Activated CD4-positive, alpha-beta T cell treated with anti-CD3 and anti-CD28 coated beads for 4 hours (primary cell): Measurements from ENCODE around the gene TRIM40.
"Not testable (repeated sequence)": the region's sequence is repeated elsewhere in the genome, so short reads cannot be mapped to it uniquely, and the experiment has no call there.

ENCODE experiments used
- DNase-seq, 2 donors: peaks; one replicate each; pipeline ENCODE4 v3.0.0-alpha.2; 2020

The TRIM40 gene

DNA sequence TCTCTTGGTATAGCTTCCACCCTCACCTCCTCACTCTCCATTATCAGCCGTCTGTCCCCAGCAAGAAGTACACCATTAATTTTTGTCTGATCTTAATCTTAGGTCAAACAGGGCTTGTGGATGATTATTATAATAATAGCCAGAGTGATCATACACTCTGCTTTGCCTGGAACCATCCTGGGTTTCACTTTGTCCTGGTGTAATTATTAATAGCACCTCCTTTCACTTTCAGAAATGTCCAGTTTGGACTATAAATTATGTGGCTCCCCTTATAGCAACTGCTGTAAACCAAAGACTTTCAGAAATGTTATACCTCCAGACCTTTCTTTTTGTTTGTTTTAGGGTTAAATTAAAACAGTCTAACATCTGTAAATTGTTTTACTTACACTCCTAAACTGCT lies 22.1 kb upstream of the TRIM40 start:
- no peak for DNase-seq

DNA sequence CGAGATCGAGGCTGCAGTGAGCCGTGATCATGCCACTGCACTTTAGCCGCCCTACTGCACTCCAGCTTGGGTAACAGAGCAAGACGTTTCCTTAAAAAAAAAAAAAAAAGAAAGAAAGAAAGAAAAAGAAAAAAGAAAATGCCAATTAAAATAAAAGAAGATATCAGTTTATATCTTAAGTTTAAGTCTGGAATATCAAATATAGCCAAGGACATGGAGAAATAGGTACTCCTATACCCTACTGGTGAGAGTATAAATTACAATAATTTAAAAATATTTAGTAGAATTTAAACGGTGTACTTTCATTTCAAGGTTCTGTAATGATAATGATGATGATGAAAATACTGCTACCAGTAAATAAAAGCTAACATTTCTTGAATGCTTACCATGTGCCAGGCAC lies 19.2 kb upstream of the TRIM40 start:
- no peak for DNase-seq

DNA sequence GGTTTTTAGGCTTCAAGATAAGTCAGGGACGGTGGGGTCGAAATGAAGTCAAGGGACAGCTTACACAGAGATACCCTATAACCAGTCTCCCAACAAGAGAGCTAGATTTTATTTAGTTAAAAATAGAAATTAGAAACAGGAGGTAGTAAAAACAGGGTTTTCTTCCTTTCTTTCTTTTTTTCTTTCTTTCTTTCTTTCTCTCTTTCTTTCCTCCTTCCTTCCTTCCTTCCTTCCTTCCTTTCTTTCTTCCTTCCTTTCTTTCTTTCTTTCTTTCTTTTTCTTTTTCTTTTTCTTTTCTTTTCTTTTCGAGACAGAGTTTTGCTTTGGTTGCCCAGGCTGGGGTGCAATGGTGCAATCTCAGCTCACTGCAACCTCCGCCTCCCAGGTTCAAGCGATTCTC lies 17.2 kb upstream of the TRIM40 start:
- DNase-seq: not testable (repeated sequence)

DNA sequence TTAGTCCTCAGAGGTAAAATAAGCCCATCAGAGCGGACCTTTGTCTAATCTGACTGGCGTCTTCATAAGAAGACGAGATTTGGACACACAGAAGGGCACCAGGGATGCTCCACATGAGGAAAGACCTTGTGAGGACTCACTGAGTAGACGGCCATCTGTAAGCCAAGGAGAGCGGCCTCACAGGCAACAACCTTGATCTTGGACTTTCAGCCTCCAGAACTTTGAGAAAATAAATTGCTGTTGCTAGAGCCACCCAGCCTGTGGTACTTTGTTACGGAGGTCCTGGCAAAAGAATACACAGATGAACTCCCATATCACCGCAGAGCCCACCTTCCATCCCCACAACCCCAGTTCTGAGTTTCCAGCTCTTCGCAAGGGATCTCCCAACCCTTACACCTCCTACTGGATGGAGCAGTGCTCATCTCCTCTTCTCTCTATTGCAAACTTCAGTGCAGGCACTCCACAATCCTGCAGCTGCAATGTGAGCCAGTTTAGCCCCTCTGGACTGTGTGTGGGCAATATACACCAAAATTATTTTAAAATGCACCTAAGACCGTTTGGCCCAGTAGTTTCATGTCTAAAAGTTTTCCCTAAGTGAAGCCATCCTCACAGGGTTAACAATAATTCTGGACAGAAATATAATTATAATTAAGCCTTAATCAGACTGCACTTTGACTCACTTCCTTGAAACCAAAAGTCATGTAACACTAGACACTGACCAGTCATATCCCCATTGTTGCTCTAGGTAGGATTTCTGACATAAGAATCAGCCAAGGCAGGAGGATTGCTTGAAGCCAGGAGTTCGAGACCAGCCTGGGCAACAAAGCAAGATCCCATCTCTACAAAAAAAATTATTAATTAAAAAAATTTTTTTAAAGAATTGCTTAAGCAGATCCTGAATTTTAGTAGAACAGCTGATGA lies 14.2 kb upstream of the TRIM40 start:
- no peak for DNase-seq

DNA sequence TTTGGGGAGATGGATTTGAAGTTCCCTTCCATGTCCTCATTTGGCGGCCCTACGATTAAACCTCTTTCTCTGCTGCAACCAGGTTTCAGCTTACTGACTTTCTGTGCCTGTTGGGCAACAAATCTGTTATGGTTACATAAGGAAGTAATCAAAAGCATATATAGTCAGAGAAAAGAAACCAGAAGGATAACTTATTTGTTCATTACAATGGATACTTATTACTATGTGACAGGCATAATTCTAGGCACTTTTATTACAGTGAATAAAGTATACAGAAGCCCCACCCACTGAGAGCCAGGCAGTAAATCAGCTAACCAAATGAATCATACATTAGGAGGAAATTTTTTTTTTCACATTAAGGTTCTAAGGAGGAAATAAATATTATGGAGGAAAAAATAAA lies 13.4 kb upstream of the TRIM40 start:
- DNase-seq: no peak

DNA sequence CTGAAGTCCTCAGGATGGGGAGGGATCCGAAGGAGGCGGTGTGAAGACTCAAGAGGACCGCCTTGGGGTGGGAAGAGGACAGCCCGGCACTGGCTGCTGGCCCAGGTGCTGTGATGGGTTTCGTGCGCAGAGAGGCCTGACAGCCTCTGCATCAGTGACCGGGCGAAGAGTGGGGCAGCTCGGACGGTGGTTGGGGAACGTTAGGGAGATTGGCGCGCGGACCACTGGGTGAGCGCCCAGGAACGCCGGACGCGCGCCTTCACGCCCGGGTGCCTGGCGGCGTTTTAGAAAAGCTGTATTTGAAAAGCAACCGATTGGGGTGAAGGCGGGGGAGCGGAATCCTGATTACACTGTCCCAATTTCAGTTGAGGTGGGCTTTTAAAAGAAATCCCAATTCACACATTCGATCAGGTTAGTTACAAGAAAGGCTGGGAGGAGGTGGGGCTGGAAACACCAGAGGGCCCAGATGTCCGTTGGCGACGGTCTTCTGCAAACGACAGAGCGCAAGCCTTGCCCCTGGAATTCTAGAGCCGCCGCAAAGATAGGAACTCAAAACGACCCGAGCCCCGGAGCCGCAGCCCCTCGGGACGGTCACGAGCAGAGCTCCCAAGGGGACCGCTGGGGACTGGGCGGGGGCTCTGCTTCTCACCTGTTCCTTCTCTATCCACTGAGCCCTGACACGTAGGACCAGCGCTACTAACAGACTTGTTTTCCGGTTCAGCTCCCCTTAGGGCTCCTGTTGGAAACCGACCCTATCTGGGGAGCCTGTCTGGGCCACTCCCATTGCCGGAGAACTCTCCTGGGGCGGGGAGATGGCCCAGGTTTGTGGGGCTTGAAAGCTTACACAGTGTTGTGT lies 8.5 kb upstream of the TRIM40 start:
- DNase-seq: no peak

DNA sequence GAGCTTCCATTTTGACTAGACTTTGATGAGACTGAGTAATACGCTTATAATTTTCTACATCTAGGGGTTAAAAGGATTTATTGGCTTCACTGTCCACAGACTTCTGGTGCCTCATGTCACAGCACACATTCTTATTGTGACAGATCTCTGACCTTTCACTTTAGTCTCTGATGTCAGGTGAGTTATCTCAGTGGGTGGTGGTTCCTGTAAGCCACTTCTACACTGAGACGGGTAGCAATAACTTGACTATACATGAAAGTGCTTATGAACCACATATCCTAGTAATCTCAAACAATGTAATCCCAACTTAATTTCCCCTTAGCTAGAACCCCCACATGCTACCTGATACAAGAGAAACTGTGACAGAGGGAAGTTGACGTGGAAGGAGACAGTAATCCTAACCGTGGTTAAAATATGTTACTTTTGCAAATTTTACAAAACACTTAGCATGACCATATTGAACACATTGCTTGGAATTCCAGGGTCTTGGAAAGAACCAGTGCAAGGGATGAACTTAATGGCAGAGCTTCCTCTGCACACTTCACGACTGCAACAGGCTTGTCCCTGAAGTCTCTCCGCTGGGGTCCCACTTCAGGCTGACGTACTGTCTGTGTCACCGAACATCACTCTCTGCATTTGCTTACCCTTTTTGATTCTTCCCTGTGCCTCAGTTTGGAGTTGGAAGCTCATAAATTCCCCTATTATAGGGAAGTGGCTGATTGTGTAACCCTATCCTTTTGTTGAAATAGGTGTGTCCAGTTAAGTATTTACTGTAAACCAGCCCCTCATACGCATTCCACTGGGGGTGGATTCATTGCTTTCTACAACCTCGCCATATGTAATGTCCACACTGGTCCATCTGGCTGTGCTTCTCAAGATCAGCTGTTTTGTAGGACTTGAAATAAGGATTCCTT lies 6.4 kb upstream of the TRIM40 start:
- no peak for DNase-seq

DNA sequence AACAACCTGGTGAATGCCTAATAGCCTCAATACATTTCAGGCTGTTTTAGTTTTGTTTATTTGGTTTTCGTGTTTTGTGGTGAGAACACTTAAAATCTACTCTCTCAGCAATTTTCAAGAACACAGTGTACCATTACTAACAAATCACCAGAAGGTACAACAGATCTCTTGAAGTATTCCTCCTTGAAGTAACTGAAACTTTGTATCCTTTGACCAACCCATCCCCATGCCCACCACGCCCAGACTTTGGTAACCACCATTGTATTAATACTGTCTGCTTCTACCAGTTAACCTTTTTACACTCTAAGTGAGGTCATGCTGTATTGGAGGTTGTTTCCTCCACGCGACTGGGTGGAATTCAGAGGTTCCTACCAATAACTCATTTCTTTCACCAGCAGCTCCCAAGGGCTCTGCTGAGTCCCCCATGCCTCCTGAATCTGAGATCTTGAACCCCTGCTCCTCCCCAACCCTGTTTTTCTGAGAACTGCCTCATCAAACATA lies 5.7 kb upstream of the TRIM40 start:
- DNase-seq: no peak

DNA sequence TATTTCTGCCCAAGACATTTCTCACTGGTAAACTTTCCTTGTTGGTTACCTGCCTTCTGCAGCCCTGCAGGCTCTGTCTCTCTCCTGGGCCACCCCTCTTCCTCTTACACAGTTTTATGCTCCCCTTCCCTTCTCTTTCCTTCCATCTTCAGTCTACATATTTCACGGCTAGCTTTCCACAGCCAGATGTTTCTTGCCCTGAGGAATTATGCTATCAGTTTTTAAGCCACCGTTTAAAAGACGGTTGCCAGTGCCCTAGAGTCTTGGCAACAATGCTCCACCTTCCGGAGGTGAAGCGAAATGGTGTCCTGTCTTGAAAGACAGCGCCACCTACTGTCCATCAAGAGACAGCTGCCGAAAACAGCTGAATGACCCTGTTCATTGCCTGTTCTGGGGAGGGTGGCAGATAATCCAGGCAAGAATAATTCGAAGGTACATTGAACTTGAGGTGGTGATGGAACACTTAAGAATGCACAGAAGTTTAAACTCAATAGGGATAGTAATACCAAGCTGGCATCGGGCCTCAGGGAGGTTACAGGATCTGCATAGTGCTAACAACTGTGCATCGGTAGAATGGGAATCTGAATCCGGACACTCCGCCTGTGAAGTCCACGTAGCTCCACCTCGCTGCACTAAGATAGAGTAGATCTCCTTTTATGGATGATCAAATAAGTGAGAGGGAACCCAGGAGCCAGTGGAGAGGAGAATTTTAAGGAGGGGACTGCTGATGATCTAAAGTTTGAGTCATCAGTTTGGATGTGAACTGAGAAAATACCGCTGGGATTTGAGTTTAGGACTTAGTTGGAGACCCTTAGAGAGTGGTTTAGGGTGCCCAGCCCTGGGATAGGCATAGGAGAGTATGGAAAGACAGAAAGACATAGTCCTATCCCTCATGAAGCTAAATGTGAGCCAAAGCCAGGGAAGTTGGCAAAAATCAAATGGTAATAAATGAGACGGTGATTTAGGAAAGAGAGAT lies 4.8 kb upstream of the TRIM40 start:
- DNase-seq: peak; percentile 71

DNA sequence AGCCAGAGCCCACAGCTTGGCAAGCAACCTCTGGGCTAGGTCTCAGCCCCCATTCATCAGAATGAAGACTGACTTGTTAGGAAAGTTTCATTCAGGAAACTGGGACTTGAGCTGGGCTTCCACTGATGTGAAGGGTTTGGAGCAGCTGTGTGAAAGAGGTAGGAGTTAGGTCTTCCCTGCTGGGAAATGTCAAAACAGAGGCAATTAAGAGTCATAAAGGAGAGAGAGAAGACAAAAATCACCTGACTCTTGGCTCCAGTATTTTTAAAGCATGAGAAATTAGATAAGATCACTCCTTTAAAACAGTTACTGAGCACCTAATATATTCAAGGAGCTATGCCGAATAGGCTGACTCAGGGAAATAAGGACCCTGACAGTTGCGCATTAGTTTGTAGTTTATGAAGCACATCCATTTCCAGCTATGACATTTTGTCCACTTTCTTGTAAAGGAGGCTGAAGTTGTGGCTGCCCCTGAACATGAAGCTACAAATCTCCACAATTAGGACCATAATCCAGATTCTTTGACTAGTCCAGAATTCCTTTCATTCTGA lies 3.9 kb upstream of the TRIM40 start:
- DNase-seq: no peak

DNA sequence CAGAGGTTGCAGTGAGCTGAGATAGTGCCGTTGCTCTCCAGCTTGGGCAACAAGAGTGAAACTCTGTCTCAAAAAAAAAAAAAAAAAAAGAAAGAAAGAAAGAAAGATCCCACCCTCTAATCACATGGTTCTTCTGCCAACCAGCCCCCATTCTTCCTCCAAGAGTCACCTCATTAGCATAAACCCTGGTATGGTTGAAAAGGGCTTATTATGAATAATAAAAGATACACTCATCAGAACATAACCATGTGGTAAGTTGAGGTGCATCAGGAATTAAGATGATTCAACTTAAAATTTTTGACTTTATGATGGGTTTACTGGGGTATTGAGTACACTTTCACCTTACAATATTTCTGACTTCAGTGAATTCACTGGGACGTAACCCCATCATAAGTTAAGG lies 793 bp upstream of the TRIM40 start:
- DNase-seq: no peak

DNA sequence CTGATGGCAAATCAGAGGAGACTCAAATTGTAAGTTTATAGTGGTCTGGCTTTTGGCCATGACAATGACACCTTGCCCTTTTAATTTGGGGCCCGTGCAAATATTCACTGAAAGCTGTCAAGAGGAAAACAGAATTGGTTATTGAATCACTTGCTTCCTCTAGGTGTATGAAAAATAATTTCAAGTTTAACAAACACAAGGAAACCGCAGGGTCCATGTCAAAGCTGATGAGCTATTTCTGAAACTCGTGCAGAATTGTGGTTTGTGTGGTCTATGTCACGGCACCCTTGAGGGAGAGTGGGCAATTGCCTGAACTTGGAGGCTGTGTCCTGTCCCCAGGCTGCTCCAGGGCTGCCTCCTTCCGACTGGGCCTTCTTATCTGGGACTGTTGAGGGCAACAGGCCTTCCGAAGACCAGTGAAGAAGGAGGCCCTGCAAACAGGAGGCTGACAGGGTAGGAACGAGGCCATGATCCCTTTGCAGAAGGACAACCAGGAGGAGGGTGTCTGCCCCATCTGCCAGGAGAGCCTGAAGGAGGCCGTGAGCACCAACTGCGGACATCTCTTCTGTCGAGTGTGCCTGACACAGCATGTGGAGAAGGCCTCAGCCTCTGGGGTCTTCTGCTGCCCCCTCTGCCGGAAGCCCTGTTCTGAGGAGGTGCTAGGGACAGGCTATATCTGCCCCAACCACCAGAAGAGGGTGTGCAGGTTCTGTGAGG lies 788 bp downstream of the TRIM40 start:
- DNase-seq: no peak

DNA sequence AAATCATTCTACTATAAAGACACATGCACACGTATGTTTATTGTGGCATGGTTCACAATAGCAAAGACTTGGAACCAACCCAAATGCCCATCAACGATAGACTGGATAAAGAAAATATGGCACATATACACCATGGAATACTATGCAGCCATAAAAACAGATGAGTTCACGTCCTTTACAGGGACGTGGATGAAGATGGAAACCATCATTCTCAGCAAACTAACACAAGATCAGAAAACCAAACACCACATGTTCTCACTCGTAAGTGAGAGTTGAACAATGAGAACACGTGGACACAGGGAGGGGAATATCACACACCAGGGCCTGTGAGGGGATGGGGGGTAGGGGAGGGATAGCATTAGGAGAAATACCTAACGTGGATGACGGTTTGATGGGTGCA lies 4.3 kb downstream of the TRIM40 start:
- DNase-seq: not testable (repeated sequence)

DNA sequence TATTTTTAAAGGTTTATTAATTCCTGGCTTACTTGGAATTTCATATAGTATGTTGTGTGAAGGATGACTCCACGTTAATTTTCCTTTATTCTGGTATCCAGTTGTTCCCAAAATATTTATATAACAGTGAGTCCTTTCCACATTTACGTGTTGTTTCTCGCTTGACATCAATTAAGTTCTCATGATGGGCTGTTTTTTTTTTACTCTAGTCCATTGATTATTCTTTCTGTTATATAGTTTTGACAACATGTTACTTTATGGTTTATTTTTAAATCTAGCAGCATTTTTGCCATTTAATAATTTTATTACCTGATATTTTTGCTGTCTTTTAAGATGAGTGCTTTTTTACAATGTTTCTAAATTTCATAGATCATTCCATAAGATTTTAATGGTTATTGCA lies 6.7 kb downstream of the TRIM40 start:
- no peak for DNase-seq

DNA sequence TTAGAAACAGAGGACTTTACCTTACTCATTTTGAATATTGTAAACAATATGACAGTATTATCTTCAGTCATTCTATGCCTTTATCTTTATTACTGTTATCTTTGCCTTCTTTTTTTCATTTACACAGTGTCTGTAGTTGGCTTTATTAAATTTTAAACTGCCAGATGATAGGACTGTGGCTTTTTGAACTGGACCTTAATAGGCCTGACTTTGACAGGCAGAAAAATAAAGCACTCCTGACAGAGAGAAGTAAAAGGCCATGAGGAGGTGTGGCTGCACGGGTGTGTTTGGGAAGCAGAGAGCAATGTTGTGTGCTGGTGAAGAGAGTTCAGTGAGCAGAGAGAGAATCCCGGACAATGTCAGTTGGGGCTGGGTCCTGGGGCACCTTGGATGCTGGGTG lies 7.8 kb downstream of the TRIM40 start:
- DNase-seq: no peak

DNA sequence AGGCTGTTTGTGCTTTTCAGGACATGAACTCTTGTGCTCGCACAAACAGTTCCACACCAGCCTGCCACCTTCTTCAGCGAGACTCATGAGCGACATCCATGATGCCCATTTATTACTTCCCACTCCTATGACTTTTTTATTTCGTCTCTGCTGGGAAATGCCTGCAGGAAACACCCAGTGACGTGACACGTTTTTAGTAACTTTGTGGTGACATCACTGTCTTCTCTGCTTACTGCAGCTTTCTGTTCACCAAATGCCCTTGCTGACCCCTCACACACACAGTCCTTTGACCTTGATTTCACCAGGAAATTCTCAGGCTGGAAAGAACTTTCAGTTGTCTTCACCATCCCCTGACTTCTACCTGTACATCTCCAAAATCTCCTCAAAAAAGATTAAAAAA lies 8.9 kb downstream of the TRIM40 start:
- no peak for DNase-seq

DNA sequence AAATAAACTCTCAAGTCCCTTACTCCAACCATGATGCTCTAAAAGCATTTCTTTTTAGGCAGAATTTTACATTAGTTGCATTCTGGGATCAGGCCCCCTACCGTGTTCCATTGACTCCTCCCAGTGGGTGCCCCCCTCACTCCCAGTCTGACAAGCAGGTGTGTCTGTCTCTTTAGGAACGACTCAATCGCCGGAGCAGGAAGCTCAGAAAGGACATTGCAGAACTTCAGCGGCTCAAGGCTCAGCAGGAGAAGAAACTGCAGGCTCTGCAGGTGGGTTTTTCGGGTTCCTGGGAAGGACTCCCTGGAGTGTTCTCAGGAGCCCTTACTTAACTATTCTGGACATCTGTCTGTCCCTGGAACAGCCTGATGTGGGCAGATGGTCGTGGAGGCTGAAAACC lies 9.9 kb downstream of the TRIM40 start:
- no peak for DNase-seq

DNA sequence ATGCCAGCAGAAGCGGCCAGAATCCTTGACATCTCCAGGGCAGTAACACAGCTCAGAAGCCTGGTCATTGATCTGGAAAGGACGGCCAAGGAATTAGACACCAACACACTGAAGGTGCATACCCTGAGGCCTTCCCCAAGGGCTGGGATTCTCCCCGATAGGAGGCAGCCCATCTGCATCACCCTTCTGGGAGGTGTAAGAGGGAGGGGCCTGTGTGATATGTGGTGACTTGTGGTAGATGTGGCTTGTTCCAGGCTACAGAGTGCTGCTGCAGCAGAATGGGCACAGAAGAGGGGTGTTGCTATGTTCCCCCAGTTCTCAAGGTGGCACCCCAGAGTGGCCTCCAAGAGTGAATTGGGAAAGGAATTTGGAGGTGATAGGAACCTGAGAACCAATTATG lies 11.2 kb downstream of the TRIM40 start:
- no peak for DNase-seq

DNA sequence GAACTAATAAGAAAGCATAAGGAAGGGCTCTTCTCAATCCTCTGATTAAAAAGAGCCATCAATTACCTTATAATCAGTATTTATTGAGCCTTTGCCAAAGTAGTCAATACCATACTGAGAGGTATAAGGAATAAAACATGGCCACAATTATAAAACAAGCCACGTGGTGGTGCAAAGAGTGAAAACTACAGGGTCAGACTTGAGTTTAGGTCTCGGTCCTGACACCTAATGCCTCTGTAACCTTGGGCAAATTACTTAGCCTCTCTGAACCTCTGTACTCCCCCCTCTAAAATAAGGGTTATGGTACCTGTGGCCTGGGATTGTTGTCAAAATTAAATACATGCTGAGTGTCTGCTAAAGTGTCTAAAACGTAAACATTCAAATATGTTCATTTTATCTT lies 13.3 kb downstream of the TRIM40 start:
- no peak for DNase-seq

DNA sequence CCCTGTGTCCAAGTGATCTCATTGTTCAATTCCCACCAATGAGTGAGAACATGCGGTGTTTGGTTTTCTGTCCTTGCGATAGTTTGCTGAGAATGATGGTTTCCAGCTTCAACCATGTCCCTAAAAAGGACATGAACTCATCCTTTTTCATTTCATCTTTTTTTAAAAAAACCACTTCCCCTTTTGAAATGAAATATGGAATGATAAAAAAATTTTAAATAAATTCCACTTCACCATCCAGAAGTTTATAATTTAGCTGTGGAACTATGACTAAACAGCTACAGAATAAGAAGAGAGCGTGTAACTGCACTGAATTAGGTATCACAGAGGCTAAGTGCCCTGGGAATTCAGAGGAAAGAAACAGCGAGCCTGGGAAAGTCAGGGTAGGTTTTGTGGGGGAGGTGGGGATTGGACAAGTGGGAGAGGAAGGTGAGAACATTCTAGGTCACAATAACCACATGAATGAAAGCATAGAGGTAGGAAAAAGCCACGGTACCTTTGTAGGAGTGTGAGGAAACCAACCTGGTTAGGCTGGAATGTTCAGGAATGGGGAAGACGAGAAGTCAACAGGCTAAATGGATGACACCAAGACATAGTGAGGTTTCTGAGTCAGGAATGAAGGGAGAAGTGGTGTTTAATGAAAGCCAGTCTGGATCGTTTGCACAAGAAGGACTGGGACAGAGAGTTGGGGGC lies 14.1 kb downstream of the TRIM40 start:
- no peak for DNase-seq
